Liver (tissue), 3 donors: ENCODE results near the gene BRD1.

Source experiments
- ATF3 ChIP-seq: IDR thresholded peaks from 2 replicates; pipeline ENCODE4 v1.6.1; 2016; ENCODE audit warnings: antibody characterized with exemption
- CTCF ChIP-seq: fragments of 150-350 bp; IDR thresholded peaks from 2 replicates; pipeline ENCODE4 v1.5.1; 2017; ENCODE audit warnings: improper control_type of control experiment, low read depth, low read length; ENCODE audit not compliant: missing input control
- FOXA2 ChIP-seq: IDR thresholded peaks from 2 replicates; pipeline ENCODE4 v1.6.1; 2016; ENCODE audit warnings: antibody characterized with exemption
- GABPA ChIP-seq, 2 donors: IDR thresholded peaks in 1 of 2; conservative IDR thresholded peaks in 1 of 2; 2 replicates each; pipeline ENCODE4 v1.6.1; 2016; ENCODE audit warnings: antibody characterized with exemption in 2 of 2, mild to moderate bottlenecking in 1 of 2, moderate library complexity in 1 of 2
- HNF4A ChIP-seq, 2 donors: conservative IDR thresholded peaks; 2 replicates each; pipeline ENCODE4 v1.6.1; 2016; ENCODE audit warnings: antibody characterized with exemption in 2 of 2, mild to moderate bottlenecking in 2 of 2
- MAX ChIP-seq: IDR thresholded peaks from 2 replicates; pipeline ENCODE4 v1.6.1; 2016; ENCODE audit warnings: antibody characterized with exemption
- RAD21 ChIP-seq, 2 donors: IDR thresholded peaks; 2 replicates each; pipeline ENCODE4 v1.6.1; 2016; ENCODE audit warnings: antibody characterized with exemption in 2 of 2, mild to moderate bottlenecking in 2 of 2
- REST ChIP-seq: IDR thresholded peaks from 2 replicates; pipeline ENCODE4 v1.6.1; 2016; ENCODE audit warnings: antibody characterized with exemption, mild to moderate bottlenecking
- RXRA ChIP-seq, 2 donors: IDR thresholded peaks; 2 replicates each; pipeline ENCODE4 v1.6.1; 2017 to 2018; ENCODE audit warnings: antibody characterized with exemption in 2 of 2, mild to moderate bottlenecking in 1 of 2
- TAF1 ChIP-seq: conservative IDR thresholded peaks from 2 replicates; pipeline ENCODE4 v1.6.1; 2016; ENCODE audit warnings: antibody characterized with exemption, mild to moderate bottlenecking
- donor health status: healthy.
- donor health status: healthy.

GRCh38 chr22:49798486-49799151, 29.1 kb downstream of the BRD1 start:
- TF ChIP-seq CTCF (no peak), ATF3 (no peak), MAX (no peak), RAD21 (IDR thresholded peaks at IDR 0.05) (no peak), RXRA (IDR thresholded peaks at IDR 0.05) (no peak), TAF1 (no peak), FOXA2 (no peak), GABPA (IDR thresholded peaks at IDR 0.05 in 1 of 2, conservative IDR thresholded peaks at IDR 0.05 in 1 of 2) (no peak), REST (no peak), HNF4A (conservative IDR thresholded peaks at IDR 0.05) (no peak)
